DMS53 (cell line): Measurements from ENCODE around the gene BEAN1.
"Not testable (repeated sequence)": the region's sequence is repeated elsewhere in the genome, so short reads cannot be mapped to it uniquely, and the experiment has no call there.

Experiments used
- DNase-seq: peaks from one replicate; lab custom pipeline; 2025; lab: John Stamatoyannopoulos, UW

BEAN1 gene

GRCh38 chr16:66486199-66486772 lies 59.2 kb downstream of the BEAN1 start:
- DNase-seq: no peak

GRCh38 chr16:66486773-66487579 lies 59.9 kb downstream of the BEAN1 start:
- DNase-seq: peak; percentile 25

GRCh38 chr16:66487580-66488275 lies 60.6 kb downstream of the BEAN1 start:
- DNase-seq: no peak

GRCh38 chr16:66488505-66488904 lies 61.4 kb downstream of the BEAN1 start:
- DNase-seq: no peak

DNA sequence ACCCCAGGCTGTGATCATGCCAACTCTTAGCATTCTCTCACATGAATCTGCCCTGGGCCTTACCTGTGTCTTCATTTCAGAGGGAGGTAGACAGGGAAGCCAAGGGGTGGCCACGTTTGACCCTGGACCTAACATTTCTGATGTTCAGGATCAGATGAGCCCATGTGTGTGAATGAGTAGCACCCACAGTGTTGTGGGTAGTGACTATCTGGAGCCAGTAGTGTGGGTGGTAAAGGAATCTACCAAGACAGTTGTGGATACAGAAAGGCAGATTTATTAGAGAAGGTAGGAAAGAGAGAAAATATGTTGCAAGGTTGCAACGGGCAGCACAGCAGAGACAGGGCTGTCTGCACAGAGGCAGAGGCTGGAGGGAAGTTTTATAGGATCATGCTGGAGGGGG lies 62.3 kb downstream of the BEAN1 start:
- no peak for DNase-seq

- no peak for DNase-seq
These were observed 62.7 kb downstream of the BEAN1 start for GRCh38 chr16:66489818-66490217.

DNA sequence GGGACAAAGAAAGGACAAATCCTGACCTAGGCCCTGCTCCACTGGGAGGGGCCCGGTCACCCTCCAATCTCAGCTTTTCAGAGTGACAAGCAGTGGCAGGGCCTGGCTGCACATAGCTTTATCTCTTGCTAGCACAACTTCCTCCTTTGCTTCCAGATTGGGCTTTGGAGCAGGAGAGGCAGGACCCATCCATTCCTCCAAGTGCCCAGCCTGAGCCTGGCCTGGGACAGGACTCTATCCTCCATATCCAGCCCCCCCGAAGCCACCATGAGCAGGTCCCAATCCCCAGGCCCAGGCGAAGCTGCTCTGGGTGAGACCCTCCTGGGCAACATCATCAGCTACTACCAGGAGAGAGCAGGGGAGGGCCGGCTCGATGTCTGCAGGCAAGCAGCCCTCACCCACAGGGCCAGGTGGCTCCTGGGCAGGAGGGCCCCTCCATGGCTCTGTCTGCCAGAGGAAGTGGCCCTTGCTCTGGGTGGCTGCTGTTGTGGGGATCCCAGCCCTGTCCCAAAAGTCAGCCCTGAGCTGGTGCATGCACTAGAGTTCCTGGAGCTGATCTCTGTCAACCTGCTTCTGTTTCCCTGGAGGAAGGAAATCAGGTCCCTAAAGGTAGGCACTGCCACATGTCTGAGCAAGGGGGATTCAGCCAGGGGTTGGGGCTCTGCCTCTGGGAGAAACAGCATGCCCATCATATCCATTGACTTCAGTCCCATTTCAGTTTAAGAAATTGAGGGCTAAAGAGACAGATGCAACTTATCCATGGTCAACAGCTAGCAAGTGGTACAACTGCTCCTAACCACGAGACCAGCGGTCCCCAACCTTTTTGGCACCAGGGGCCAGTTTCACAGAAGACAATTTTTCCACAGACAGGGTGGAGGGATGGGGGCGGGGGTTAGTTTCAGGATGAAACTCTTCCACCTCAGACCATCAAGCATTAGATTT lies 64.0 kb downstream of the BEAN1 start:
- DNase-seq: no peak

DNA sequence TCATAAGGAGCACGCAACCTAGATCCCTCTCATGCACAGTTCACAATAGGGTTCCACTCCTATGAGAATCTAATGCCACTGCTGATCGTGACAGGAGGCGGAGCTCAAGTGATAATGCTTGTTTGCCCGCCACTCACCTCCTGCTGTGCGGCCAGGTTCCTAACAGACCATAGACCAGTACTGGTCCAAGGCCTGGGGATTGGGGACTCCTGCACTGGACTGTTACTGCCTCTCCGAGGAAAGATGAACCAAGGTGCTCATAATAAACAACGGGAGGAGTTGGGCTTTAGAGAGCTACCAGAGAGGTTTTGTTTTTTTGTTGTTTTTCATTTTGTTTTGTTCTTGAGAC lies 64.6 kb downstream of the BEAN1 start:
- DNase-seq: no peak

DNA sequence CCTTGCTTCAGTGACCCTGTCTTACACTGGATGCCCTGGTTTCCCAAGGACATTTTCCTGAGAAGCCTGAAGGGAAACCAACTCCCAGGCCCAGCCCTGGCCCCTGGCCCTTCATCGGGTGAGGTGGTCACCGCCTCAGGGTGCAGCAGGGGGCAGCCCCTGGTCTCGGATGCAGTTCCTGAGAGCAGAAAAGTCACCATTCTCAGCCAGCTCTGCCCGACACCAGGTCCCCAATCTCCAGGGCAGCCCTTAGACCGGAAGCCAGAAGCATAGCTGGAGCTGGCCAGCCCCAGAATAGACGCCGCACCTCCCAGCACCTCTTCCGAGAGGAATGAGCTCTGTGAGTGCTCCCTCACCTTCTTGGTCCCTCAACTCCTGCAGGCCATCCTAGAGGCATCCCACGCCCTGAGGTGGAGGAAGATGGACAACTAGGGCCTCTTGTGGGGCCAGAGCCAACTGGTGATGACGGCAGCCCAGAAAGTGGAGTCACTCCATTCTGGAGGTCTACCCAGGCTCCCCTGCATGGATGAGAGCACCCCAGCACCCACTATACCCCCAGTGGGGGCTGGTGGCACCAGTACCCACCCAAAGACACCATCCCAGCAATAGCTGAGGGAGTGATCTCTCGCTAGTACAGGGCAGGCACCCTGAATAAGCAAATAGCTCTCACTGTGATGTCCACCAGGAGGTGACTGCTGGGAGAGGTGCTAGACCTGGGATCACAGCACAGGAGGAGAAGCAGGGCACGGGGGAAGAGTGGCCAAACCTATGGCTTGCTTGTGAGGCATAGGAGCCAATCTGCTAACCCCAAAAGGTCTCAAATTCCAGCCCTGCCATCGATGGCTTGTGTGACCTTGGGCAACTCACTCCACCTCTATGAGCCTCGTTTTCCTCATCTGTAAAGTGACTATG lies 66.7 kb downstream of the BEAN1 start:
- DNase-seq: no peak

- DNase-seq: no peak
These were observed 67.8 kb downstream of the BEAN1 start for GRCh38 chr16:66494916-66495315.

- no peak for DNase-seq
These were observed 68.3 kb downstream of the BEAN1 start for GRCh38 chr16:66495440-66495839.

DNA sequence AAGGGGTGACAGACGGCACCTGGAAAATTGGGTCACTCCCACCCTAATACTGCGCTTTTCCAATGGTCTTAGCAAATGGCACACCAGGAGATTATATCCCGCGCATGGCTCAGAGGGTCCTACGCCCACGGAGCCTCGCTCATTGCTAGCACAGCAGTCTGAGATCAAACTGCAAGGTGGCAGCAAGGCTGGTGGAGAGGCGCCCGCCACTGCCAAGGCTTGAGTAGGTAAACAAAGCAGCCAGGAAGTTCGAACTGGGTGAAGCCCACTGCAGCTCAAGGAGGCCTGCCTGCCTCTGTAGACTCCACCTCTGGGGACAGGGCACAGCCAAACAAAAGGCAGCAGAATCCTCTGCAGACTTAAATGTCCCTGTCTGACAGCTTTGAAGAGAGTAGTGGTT lies 69.1 kb downstream of the BEAN1 start:
- DNase-seq: not testable (repeated sequence)

- DNase-seq: not testable (repeated sequence)
These were observed 70.8 kb downstream of the BEAN1 start for GRCh38 chr16:66497921-66498320.

- DNase-seq: not testable (repeated sequence)
These were observed 74.5 kb downstream of the BEAN1 start for GRCh38 chr16:66501563-66501962.

DNA sequence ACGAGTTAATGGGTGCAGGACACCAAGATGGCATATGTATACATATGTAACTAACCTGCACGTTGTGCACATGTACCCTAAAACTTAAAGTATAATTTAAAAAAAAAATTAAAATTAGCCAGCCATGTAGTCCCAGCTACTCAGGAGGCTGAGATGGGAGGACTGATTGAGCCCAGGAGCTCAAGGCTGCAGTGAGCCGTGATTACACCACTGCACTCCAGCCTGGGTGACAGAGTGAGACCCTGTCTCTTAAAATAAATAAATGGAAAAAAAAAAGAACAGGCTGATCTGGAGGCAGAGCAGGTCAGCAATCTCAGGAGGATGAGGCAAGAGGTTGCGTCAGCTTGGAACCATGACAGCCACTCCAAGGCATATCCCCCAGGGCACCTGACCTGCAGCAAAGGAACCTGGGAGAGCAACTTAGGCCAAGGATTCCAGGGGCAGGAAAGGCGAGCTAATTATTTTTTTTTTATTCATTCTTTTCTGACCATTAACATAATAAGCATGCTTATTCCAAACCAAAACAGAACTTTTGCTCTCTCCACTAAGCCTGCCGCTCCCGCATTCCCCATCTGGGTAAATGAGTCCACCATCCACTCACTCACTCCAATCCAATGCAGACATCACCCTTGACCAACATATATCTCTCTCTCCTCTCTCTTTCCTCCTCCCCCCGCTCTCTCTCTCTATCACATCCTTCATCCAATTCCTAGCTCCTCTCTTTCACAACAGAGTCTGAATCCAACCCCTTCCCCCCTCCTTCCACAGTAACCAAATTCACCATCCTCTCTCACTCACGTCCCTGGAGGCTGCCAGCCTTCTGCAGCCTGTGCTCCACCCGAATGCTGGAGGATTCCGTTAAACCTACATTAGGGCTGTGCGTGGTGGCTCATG lies 75.2 kb downstream of the BEAN1 start:
- no peak for DNase-seq

DNA sequence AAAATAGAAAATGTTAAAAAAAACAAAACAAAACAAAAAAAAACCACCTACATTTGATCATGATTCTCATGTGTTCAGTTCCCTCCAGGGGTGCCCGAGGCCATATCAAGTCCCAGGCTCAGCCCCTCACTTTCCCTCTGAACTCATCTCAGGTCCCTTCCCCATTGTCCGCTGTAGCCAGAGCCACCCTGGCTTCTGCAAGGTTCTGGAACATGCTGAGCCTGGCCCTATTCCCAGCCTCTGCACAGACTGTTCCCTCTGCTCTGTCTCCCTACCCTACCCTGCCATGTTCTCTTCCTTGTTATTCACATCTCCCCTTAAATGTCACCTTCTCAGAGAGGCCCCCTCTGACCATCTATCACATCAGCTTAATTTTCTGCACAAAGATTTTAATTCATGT lies 75.9 kb downstream of the BEAN1 start:
- DNase-seq: no peak

DNA sequence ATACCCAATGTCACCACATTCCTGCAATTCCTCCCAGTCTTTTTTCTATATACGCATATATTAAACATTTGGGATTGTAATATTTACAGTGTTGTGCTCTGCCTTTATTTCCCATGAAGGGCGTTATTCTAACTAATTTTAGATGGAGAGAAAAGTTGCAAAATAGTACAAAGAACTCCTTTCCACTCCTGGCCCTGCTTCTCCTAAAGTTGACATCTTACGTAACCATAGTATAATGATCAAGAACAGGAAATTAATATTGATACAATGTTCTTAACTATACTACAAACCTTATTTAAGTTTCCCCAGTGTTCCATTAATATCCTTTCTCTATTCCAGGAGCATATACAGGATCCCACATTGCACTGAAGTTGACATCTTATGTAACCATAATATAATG lies 76.5 kb downstream of the BEAN1 start:
- no peak for DNase-seq

GRCh38 chr16:66507731-66508239 lies 80.7 kb downstream of the BEAN1 start:
- DNase-seq: peak; percentile 34

DNA sequence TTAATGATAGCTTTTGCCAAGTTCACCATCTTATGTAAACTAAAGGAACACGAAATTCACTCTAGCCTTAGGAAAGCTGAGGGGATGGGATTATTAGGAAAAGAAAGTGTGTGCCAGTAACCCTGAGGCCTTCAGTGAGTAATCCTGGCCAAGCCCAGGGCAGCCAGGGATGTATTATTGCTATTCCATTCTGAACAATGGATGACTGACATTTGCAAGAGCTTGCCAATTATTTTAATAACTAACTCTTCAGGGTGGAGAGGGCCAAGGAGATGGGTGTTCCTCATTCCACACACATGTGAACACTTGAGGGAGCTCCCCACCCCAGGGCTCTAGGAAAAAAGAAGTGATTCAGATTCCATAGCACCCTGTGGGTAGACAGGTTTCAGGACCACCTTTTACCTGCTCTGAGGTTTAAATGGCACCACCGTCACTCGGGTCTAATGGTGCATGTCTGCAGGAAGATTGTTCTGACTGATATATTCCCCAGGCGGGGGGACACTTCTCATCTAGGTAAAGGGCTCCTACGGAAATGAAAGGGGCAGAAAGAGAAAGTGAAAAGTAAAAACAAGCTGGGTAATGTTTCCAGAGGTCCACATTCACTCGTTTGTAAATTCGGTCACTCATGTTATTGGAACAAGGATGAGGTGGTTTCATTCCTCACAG lies 81.3 kb downstream of the BEAN1 start:
- no peak for DNase-seq
